Neural progenitor cell (in vitro differentiated cells): ENCODE results near the gene PLD5. TPM values are rescaled to one million over a fixed set of nuclear protein-coding genes. Genes with fewer than 3 reads are reported as not detected.

Experiments used
- DNase-seq: peaks from one replicate; pipeline ENCODE4 v3.0.0-alpha.2; 2016; ENCODE audit warnings: low spot score
- H2AFZ ChIP-seq: fragments of 200-600 bp; sonication (generic); replicated peaks from 2 replicates; pipeline ENCODE4 v1.6.1; 2016; ENCODE audit warnings: antibody characterized with exemption
- H3F3A ChIP-seq: fragments of 200-600 bp; sonication (generic); 2 replicates; pipeline ENCODE4 v1.6.1; 2016; ENCODE audit warnings: antibody characterized with exemption, low read depth
- H3K27ac ChIP-seq: fragments of 200-600 bp; sonication (generic); 2 replicates; pipeline ENCODE4 v1.5.1; 2016; ENCODE audit warnings: mild to moderate bottlenecking
- H3K27me3 ChIP-seq: fragments of 200-600 bp; sonication (generic); 2 replicates; pipeline ENCODE4 v1.6.1; 2016; ENCODE audit warnings: mild to moderate bottlenecking, moderate library complexity
- H3K36me3 ChIP-seq: fragments of 200-600 bp; sonication (generic); 2 replicates; pipeline ENCODE4 v1.5.1; 2016
- H3K4me1 ChIP-seq: fragments of 200-600 bp; sonication (generic); 2 replicates; pipeline ENCODE4 v1.6.1; 2016; ENCODE audit warnings: mixed run types
- H3K4me2 ChIP-seq: fragments of 200-600 bp; sonication (generic); 2 replicates; pipeline ENCODE4 v1.6.1; 2016
- H3K4me3 ChIP-seq: fragments of 200-600 bp; sonication (generic); 2 replicates; pipeline ENCODE4 v1.5.1; 2016
- H3K79me2 ChIP-seq: fragments of 200-600 bp; sonication (generic); 2 replicates; pipeline ENCODE4 v1.6.1; 2016; ENCODE audit warnings: low read depth
- H3K9ac ChIP-seq: fragments of 200-600 bp; sonication (generic); 2 replicates; pipeline ENCODE4 v1.6.1; 2016
- H3K9me3 ChIP-seq: fragments of 200-600 bp; sonication (generic); 2 replicates; pipeline ENCODE4 v1.5.1; 2016; ENCODE audit warnings: low read depth
- H4K20me1 ChIP-seq: fragments of 200-600 bp; sonication (generic); 2 replicates; pipeline ENCODE4 v1.6.1; 2016; ENCODE audit warnings: low read depth
- H3K27ac Mint-ChIP-seq: 3 replicates; pipeline ENCODE4 v1.8.0; 2021; ENCODE audit warnings: mixed read lengths
- H3K27me3 Mint-ChIP-seq: 2 replicates; pipeline ENCODE4 v1.8.0; 2022; ENCODE audit warnings: low read depth, mild to moderate bottlenecking, inconsistent platforms, moderate library complexity, mixed read lengths; ENCODE audit not compliant: insufficient read depth
- H3K36me3 Mint-ChIP-seq: 3 replicates; pipeline ENCODE4 v1.8.0; 2021; ENCODE audit warnings: mixed read lengths
- H3K4me1 Mint-ChIP-seq: 3 replicates; pipeline ENCODE4 v1.8.0; 2021; ENCODE audit warnings: mixed read lengths
- H3K4me3 Mint-ChIP-seq: 3 replicates; pipeline ENCODE4 v1.8.0; 2021; ENCODE audit warnings: mild to moderate bottlenecking, moderate library complexity, mixed read lengths
- H3K9me3 Mint-ChIP-seq: 3 replicates; pipeline ENCODE4 v1.8.0; 2020; ENCODE audit warnings: mixed read lengths
- CTCF ChIP-seq: fragments of 200-600 bp; sonication (generic); IDR thresholded peaks from 2 replicates; pipeline ENCODE4 v1.5.1; 2017; ENCODE audit warnings: antibody characterized with exemption, mild to moderate bottlenecking
- EZH2 ChIP-seq: fragments of 200-600 bp; sonication (generic); IDR thresholded peaks from 2 replicates; pipeline ENCODE4 v1.6.1; 2017; ENCODE audit warnings: antibody characterized with exemption, mild to moderate bottlenecking, moderate library complexity
- EZH2phosphoT487 ChIP-seq: fragments of 200-600 bp; sonication (generic); IDR thresholded peaks from 2 replicates; pipeline ENCODE4 v1.6.1; 2017; ENCODE audit warnings: antibody characterized with exemption
- total RNA-seq: library from RNA; depleted of rRNA; stranded (reverse); fragments of >200 nt; gene quantifications from 2 replicates; pipeline ENCODE4 v1.2.3, GENCODE V29; 2015; ENCODE audit warnings: low replicate concordance

PLD5 gene
- total RNA-seq, 1 donor from 2014 or later, result 1.8 TPM

GRCh38 chr1:242405947-242406346, 118.5 kb downstream of the PLD5 start:
- Mint-ChIP-seq H3K4me1 (no peaks in the 10 kb centered on the region), H3K36me3 (no peaks in the 10 kb centered on the region), H3K27me3 (no peaks in the 10 kb centered on the region), H3K4me3 (no peak overlapping the region), H3K27ac (no peak overlapping the region), H3K9me3 (no peaks in the 10 kb centered on the region)
- Histone ChIP-seq H3K9me3 (no peaks in the 10 kb centered on the region), H3K79me2 (no peaks in the 10 kb centered on the region), H3K4me1 (no peaks in the 10 kb centered on the region), H2AFZ (no peak overlapping the region), H3K9ac (no peak overlapping the region), H3K36me3 (no peaks in the 10 kb centered on the region), H3K4me2 (no peak overlapping the region), H3F3A (no peaks in the 10 kb centered on the region), H3K4me3 (no peak overlapping the region), H4K20me1 (no peaks in the 10 kb centered on the region), H3K27ac (no peak overlapping the region), H3K27me3 (no peaks in the 10 kb centered on the region)
- DNase-seq, result no peak
- TF ChIP-seq EZH2, result no peak
- TF ChIP-seq EZH2phosphoT487, result no peak
- no peak for TF ChIP-seq CTCF

GRCh38 chr1:242404296-242404695, 120.2 kb downstream of the PLD5 start:
- Mint-ChIP-seq H3K36me3 (no peaks in the 10 kb centered on the region), H3K4me3 (no peak overlapping the region), H3K27ac (no peak overlapping the region), H3K4me1 (no peaks in the 10 kb centered on the region), H3K9me3 (no peaks in the 10 kb centered on the region), H3K27me3 (no peaks in the 10 kb centered on the region)
- Histone ChIP-seq H2AFZ (no peak overlapping the region), H3K4me2 (no peak overlapping the region), H3K4me1 (no peaks in the 10 kb centered on the region), H3K4me3 (no peak overlapping the region), H4K20me1 (no peaks in the 10 kb centered on the region), H3K27ac (no peak overlapping the region), H3K9ac (no peak overlapping the region), H3F3A (no peaks in the 10 kb centered on the region), H3K36me3 (no peaks in the 10 kb centered on the region), H3K79me2 (no peaks in the 10 kb centered on the region), H3K27me3 (no peaks in the 10 kb centered on the region), H3K9me3 (no peaks in the 10 kb centered on the region)
- no peak for TF ChIP-seq CTCF
- TF ChIP-seq EZH2phosphoT487, result no peak
- TF ChIP-seq EZH2, result no peak
- no peak for DNase-seq

GRCh38 chr1:242402956-242403355, 121.5 kb downstream of the PLD5 start:
- Mint-ChIP-seq H3K4me3 (no peak overlapping the region), H3K9me3 (no peaks in the 10 kb centered on the region), H3K27me3 (no peaks in the 10 kb centered on the region), H3K36me3 (no peaks in the 10 kb centered on the region), H3K27ac (no peak overlapping the region), H3K4me1 (no peaks in the 10 kb centered on the region)
- no peaks in the 10 kb centered on the region for H3K79me2 ChIP-seq
- no peak for DNase-seq
- no peak overlapping the region for H3K27ac ChIP-seq
- no peaks in the 10 kb centered on the region for H3K4me1 ChIP-seq
- TF ChIP-seq EZH2 (no peak), EZH2phosphoT487 (no peak), CTCF (no peak)
- no peaks in the 10 kb centered on the region for H4K20me1 ChIP-seq
- no peaks in the 10 kb centered on the region for H3K9me3 ChIP-seq
- no peaks in the 10 kb centered on the region for H3K36me3 ChIP-seq
- no peak overlapping the region for H3K9ac ChIP-seq
- H3F3A ChIP-seq, result no peaks in the 10 kb centered on the region
- no peaks in the 10 kb centered on the region for H3K27me3 ChIP-seq
- H2AFZ ChIP-seq, result no peak overlapping the region
- no peak overlapping the region for H3K4me2 ChIP-seq
- no peak overlapping the region for H3K4me3 ChIP-seq

GRCh38 chr1:242401937-242402336, 122.6 kb downstream of the PLD5 start:
- no peak overlapping the region for H3K27ac ChIP-seq
- H3K4me3 ChIP-seq, result no peak overlapping the region
- H3F3A ChIP-seq, result no peaks in the 10 kb centered on the region
- DNase-seq, result no peak
- Mint-ChIP-seq H3K27ac (no peak overlapping the region), H3K4me3 (no peak overlapping the region), H3K4me1 (no peaks in the 10 kb centered on the region), H3K9me3 (no peaks in the 10 kb centered on the region), H3K27me3 (no peaks in the 10 kb centered on the region), H3K36me3 (no peaks in the 10 kb centered on the region)
- H3K9ac ChIP-seq, result no peak overlapping the region
- no peak overlapping the region for H2AFZ ChIP-seq
- H3K9me3 ChIP-seq, result no peaks in the 10 kb centered on the region
- H3K36me3 ChIP-seq, result no peaks in the 10 kb centered on the region
- no peaks in the 10 kb centered on the region for H3K27me3 ChIP-seq
- H3K4me1 ChIP-seq, result no peaks in the 10 kb centered on the region
- no peaks in the 10 kb centered on the region for H4K20me1 ChIP-seq
- no peak overlapping the region for H3K4me2 ChIP-seq
- no peaks in the 10 kb centered on the region for H3K79me2 ChIP-seq
- no peak for TF ChIP-seq CTCF
- no peak for TF ChIP-seq EZH2phosphoT487
- no peak for TF ChIP-seq EZH2
